ENCODE measurements around the gene EHBP1L1.

Gene EHBP1L1

DNA sequence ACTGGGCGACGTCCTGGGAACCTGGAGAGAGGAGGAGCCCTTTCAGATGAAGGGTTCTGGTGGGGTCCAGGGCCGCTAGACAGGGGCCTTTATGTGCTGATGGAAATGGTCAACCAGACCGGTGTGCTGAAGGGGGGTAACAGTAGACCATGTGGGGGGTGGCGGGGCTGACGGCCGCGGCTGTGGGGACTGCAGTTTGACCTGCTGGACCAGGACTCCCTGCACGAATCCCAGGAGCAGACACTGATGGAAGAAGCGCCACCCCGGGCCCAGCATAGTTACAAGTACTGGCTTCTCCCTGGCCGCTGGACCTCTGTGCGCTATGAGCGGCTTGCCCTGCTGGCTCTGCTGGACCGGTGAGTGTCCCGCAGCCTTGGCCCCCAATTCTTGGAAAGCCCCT is 46.2 kb downstream of the EHBP1L1 start:
- H3K27ac Mint-ChIP-seq = no peak overlapping the region
- peaks cover 9% of the 10 kb centered on the region for H3K36me3 Mint-ChIP-seq
- no peak for ATAC-seq (ENCODE audit: low read depth)

DNA sequence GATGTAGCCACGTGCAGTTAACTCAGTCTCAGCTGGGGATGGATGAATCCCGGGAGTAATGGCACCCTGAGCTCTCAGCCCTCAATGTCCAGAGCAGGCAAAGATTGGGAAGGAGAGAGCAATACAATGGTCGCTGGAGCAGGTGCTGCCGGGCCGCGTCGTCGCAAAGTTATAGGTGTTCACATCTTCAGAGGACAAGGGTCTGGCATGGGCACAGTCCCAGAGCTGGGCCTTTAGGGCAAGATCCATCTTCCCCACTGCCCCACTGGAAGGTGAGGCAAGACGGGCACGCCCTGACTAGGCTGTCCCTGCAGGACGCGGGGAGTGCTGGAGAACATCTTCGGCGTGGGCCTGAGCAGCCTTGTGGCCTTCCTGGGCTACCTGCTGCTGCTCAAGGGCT is 47.3 kb downstream of the EHBP1L1 start:
- peaks cover 9% of the 10 kb centered on the region for H3K4me1 Mint-ChIP-seq
- ATAC-seq (ENCODE audit: low read depth) (no peak), DNase-seq (ENCODE audit: low spot score in 2 of 2) (no peak)
- H3K27ac Mint-ChIP-seq = no peak overlapping the region
- no peaks in the 10 kb centered on the region for H3K27me3 Mint-ChIP-seq
- no peaks in the 10 kb centered on the region for H3K9me3 Mint-ChIP-seq
- H3K4me3 Mint-ChIP-seq = no peak overlapping the region
- H3K36me3 Mint-ChIP-seq = peaks cover 11% of the 10 kb centered on the region

More for the DNA sequence above, 46.2 kb downstream of the EHBP1L1 start:
- peaks cover 11% of the 10 kb centered on the region for H3K4me1 Mint-ChIP-seq
- H3K27me3 Mint-ChIP-seq = no peaks in the 10 kb centered on the region
- H3K4me3 Mint-ChIP-seq = no peak overlapping the region
- DNase-seq (ENCODE audit: low spot score in 2 of 2) = no peak
- H3K9me3 Mint-ChIP-seq = no peaks in the 10 kb centered on the region

DNA sequence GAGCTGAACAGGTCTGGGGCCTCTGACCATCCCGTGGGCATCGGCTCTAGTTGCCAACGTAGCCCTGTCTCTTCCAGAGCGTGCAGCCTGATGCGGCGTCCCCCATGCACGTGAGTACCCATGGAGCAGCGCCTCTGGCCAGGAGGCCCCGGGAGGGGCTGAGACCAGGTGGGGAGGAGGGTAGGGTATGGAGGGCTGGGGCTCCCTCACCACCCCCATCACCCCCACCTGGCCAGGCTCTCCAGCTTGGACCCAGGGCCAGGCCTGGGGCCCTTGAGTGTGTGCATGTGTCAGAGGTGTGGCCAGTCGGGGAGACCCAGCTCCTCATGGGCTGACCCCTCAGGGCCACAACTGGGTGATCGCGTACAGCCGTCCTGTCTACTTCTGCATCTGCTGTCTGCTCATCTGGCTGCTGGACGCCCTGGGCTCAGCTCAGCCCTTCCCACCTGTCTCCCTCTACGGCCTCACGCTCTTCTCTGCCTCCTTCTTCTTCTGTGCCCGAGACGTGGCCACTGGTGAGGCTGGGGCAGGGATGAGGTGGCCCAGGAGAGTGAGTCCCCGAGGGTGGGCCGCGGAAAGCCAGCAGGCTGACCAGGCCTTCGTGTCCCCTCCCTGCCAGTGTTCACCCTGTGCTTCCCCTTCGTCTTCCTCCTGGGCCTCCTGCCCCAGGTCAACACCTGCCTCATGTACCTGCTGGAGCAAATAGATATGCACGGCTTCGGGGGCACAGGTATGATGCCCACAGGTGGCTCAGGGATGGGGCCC is 48.2 kb downstream of the EHBP1L1 start:
- Mint-ChIP-seq H3K4me1 (peaks cover 9% of the 10 kb centered on the region), H3K27me3 (no peaks in the 10 kb centered on the region), H3K4me3 (no peak overlapping the region), H3K27ac (no peak overlapping the region), H3K36me3 (peaks cover 11% of the 10 kb centered on the region), H3K9me3 (no peaks in the 10 kb centered on the region)
- DNase-seq (ENCODE audit: low spot score in 2 of 2) = no peak
- no peak for ATAC-seq (ENCODE audit: low read depth)

DNA sequence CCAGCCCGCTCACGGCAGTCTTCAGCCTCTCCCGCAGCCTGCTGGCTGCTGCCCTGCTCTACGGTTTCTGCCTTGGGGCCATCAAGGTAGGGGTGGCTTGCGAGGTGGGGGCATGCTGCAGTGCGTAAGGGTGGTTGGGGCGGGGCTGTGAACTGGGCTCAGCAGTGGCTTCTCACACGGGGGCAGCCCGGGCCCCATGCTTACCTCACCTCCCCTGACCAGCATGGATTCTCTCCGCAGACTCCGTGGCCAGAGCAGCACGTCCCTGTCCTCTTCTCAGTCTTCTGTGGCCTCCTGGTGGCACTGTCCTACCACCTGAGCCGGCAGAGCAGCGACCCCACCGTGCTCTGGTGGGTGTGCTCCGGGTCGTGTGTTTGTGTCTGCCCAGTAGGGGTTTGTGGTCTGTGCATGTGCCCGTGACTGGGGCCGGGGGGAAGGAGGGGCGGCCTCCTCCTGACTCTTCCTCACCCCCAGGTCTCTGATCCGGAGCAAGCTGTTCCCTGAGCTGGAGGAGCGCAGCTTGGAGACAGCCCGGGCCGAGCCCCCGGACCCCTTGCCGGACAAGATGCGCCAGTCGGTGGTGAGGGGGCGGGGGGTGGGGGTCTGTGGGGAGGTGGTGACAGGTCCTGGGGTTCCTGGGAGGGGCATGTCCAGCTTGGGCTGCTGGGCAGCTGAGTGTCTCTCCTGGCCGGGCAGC is 49.2 kb downstream of the EHBP1L1 start:
- Mint-ChIP-seq H3K27me3 (no peaks in the 10 kb centered on the region), H3K9me3 (no peaks in the 10 kb centered on the region), H3K27ac (no peak overlapping the region), H3K4me3 (no peak overlapping the region), H3K36me3 (peaks cover 10% of the 10 kb centered on the region), H3K4me1 (peaks cover 7% of the 10 kb centered on the region)
- ATAC-seq (ENCODE audit: low read depth) (no peak), DNase-seq (ENCODE audit: low spot score in 2 of 2) (no peak)

DNA sequence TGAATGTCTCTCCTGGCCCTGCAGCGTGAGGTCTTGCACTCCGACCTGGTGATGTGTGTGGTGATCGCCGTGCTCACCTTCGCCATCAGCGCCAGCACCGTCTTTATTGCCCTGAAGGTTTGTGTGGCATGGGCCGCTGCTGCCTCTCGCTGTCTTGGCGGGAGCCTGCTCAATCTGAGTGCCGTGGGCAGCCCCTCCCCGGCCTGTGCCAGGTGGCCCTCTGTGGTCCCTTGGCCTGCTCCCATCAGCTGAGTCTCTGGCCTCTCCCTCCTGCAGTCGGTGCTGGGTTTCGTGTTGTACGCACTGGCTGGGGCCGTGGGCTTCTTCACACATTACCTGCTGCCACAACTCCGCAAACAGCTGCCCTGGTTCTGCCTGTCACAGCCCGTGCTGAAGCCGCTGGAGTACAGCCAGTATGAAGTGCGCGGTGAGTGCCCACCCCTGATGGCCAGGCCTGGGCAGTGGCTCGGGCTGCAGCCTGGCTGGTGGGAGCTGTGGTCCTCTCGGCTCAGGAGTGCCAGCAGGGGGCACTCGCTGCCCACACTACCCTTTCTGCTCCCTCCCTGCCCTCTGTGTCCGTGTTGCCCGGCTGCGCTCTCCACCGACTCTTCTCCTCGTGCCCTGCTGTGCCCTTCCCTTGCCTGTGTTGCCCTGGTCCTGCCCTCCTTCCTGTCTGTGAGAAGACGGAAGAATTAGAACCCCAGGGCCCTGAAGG is 49.9 kb downstream of the EHBP1L1 start:
- no peak overlapping the region for H3K27ac Mint-ChIP-seq
- DNase-seq (ENCODE audit: low spot score in 2 of 2) (peak; percentile 61 to 73), ATAC-seq (ENCODE audit: low read depth) (peak; percentile 96)
- H3K4me1 Mint-ChIP-seq = peaks cover 7% of the 10 kb centered on the region
- no peaks in the 10 kb centered on the region for H3K9me3 Mint-ChIP-seq
- H3K36me3 Mint-ChIP-seq = peaks cover 10% of the 10 kb centered on the region
- H3K4me3 Mint-ChIP-seq = no peak overlapping the region
- no peaks in the 10 kb centered on the region for H3K27me3 Mint-ChIP-seq

DNA sequence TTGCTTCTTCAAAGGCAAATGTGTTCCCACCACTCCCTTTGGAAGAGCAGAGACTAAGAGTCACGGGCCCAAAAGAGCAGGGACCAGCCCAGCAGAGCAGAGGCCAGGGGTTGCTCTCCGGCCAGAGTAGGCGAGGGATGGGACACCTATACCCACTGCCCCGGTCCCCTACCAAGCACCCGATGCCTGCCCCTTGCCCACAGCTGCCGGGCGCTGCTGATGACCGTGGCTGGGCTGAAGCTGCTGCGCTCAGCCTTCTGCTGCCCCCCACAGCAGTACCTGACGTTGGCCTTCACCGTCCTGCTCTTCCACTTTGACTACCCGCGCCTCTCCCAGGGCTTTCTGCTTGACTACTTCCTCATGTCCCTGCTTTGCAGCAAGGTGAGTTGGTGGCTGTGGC is 51.3 kb downstream of the EHBP1L1 start:
- H3K27me3 Mint-ChIP-seq = no peaks in the 10 kb centered on the region
- DNase-seq (ENCODE audit: low spot score in 2 of 2) = no peak
- no peaks in the 10 kb centered on the region for H3K9me3 Mint-ChIP-seq
- no peak overlapping the region for H3K4me3 Mint-ChIP-seq
- peaks cover 4% of the 10 kb centered on the region for H3K4me1 Mint-ChIP-seq
- no peak for ATAC-seq (ENCODE audit: low read depth)
- no peak overlapping the region for H3K27ac Mint-ChIP-seq
- H3K36me3 Mint-ChIP-seq = peaks cover 8% of the 10 kb centered on the region

DNA sequence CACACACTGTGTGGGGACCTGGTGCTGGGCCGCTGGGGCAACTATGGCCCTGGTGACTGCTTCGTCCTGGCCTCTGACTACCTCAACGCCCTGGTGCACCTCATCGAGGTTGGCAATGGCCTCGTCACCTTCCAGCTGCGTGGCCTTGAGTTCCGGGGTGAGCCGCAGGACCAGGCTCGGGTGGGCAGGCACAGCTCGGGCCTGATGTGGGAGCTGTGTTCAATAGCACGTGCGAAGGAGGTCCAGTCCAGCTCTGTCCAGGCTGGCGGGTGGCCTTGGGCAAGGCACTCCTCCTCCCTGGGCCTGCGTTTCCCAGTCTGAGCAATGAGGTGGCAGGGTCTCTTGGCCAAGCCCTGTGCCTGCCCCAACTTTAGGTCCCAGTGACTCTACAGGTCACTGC is 53.7 kb downstream of the EHBP1L1 start:
- DNase-seq (ENCODE audit: low spot score in 2 of 2) (no peak), ATAC-seq (ENCODE audit: low read depth) (no peak)
- peaks cover 10% of the 10 kb centered on the region for H3K4me1 Mint-ChIP-seq
- H3K9me3 Mint-ChIP-seq = no peaks in the 10 kb centered on the region
- peaks cover 4% of the 10 kb centered on the region for H3K36me3 Mint-ChIP-seq
- H3K27me3 Mint-ChIP-seq = no peaks in the 10 kb centered on the region
- no peak overlapping the region for H3K27ac Mint-ChIP-seq
- H3K4me3 Mint-ChIP-seq = no peak overlapping the region

DNA sequence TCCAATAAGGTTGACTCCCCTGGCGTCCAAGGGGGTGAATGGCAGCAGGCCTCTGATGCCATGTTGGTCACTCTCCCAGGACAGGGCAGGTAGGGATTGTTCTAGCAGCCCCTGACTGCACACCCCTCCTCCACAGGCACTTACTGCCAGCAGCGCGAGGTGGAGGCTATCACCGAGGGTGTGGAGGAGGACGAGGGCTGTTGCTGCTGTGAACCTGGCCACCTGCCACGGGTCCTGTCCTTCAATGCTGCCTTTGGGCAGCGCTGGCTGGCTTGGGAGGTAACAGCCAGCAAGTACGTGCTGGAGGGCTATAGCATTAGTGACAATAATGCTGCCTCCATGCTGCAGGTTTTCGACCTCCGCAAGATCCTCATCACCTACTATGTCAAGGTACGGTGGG is 54.4 kb downstream of the EHBP1L1 start:
- no peaks in the 10 kb centered on the region for H3K9me3 Mint-ChIP-seq
- H3K27ac Mint-ChIP-seq = no peak overlapping the region
- H3K4me3 Mint-ChIP-seq = no peak overlapping the region
- DNase-seq (ENCODE audit: low spot score in 2 of 2) (no peak), ATAC-seq (ENCODE audit: low read depth) (no peak)
- H3K27me3 Mint-ChIP-seq = no peaks in the 10 kb centered on the region
- peaks cover 8% of the 10 kb centered on the region for H3K36me3 Mint-ChIP-seq
- H3K4me1 Mint-ChIP-seq = peaks cover 10% of the 10 kb centered on the region

DNA sequence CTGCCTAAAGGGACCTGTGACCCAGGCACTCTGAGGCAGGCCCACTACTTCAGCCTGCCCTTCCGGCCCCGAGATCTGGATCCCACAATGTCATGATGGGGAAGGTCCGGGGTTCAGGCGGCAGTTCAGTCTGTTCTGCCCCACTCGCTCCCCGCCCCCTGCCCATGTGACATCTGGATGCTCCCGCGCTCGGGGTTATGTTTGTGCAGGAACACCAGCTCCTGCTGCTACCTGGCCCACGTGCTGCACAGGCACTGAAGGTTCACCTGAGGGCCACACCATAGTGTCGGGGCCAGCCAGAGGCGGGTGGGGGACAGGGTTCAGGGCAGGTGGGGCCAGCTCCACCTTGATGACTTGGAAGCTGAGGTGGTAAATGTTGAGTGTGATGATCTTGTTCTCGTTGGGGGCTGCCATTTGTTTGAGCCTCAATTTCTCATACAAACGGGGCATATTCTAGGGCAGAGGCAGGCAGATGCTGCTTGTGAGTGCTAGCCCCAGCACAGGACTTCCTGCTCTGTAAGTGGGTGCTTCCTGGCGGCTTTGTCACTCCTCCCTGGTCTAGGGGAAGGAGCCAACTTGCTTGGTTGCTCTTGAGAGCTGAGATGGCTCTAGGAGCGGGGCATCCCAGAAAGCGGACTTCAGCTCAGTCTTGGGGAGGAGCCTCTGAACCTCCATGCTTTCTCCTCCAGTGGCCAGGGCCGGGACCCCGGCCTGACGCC is 57.7 kb downstream of the EHBP1L1 start:
- Mint-ChIP-seq H3K27me3 (no peaks in the 10 kb centered on the region), H3K4me1 (peaks cover 13% of the 10 kb centered on the region), H3K9me3 (no peaks in the 10 kb centered on the region), H3K36me3 (peaks cover 7% of the 10 kb centered on the region), H3K27ac (no peak overlapping the region), H3K4me3 (no peak overlapping the region)
- DNase-seq (ENCODE audit: low spot score in 2 of 2) = no peak
- no peak for ATAC-seq (ENCODE audit: low read depth)

DNA sequence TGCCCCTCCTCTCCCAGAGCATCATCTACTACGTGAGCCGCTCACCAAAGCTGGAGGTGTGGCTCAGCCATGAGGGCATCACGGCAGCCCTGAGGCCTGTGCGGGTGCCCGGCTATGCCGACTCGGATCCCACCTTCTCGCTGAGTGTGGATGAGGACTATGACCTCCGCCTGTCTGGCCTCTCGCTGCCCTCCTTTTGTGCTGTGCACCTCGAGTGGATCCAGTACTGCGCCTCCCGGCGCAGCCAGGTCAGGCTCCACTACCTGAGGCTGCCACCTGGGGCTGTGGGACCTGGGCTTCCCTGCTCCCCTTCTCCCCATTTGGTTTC is 58.2 kb downstream of the EHBP1L1 start:
- no peak for DNase-seq (ENCODE audit: low spot score in 2 of 2)
- Mint-ChIP-seq H3K4me3 (no peak overlapping the region), H3K27me3 (no peaks in the 10 kb centered on the region), H3K27ac (no peak overlapping the region), H3K9me3 (no peaks in the 10 kb centered on the region), H3K4me1 (peaks cover 16% of the 10 kb centered on the region), H3K36me3 (peaks cover 7% of the 10 kb centered on the region)
- no peak for ATAC-seq (ENCODE audit: low read depth)

DNA sequence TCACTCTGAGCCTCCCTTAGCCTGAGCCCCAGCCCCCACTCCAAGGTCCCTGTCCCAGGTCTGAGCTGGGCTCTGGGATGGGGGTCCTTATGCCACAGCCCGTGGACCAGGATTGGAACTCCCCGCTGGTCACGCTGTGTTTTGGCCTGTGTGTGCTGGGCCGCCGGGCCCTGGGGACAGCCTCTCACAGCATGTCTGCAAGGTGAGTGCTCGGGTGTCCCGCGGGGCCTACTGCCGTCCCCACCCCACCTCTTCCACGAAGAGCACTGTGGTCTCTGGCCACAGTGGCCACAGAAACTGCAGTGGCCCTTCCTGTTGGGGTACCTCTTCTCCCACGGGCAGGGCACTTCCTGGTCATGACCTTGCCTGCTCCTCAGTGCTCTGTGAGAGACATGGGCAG is 58.6 kb downstream of the EHBP1L1 start:
- DNase-seq (ENCODE audit: low spot score in 2 of 2) (no peak), ATAC-seq (ENCODE audit: low read depth) (no peak)
- peaks cover 5% of the 10 kb centered on the region for H3K36me3 Mint-ChIP-seq
- no peak overlapping the region for H3K4me3 Mint-ChIP-seq
- H3K27me3 Mint-ChIP-seq = no peaks in the 10 kb centered on the region
- H3K4me1 Mint-ChIP-seq = peaks cover 17% of the 10 kb centered on the region
- H3K27ac Mint-ChIP-seq = no peak overlapping the region
- no peaks in the 10 kb centered on the region for H3K9me3 Mint-ChIP-seq

DNA sequence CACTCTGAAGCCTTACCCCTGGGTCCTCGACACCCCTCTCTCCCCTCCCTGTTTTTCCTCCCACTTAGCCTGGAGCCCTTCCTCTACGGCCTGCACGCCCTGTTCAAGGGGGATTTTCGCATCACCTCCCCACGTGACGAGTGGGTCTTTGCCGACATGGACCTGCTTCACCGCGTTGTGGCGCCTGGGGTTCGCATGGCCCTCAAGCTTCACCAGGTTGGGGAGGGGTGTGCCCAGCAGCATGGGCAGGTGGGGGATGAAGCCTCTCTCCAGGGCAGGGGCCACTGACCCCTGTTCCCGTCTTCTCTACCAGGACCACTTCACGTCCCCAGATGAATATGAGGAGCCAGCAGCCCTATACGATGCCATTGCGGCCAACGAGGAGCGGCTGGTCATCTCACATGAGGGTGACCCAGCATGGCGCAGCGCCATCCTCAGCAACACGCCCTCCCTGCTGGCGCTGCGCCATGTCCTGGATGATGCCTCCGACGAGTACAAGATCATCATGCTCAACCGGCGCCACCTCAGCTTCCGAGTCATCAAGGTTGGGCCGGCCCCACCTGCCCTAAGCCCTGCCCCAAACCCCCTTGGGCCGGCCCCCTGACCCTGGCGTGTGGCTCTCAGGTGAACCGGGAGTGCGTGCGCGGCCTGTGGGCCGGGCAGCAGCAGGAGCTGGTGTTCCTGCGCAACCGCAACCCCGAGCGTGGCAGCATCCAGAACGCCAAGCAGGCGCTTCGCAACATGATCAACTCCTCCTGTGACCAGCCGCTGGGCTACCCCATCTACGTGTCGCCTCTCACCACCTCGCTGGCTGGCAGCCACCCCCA is 59.3 kb downstream of the EHBP1L1 start:
- Mint-ChIP-seq H3K36me3 (peaks cover 5% of the 10 kb centered on the region), H3K4me1 (peaks cover 19% of the 10 kb centered on the region), H3K4me3 (no peak overlapping the region), H3K27me3 (no peaks in the 10 kb centered on the region), H3K27ac (no peak overlapping the region), H3K9me3 (no peaks in the 10 kb centered on the region)
- no peak for DNase-seq (ENCODE audit: low spot score in 2 of 2)
- no peak for ATAC-seq (ENCODE audit: low read depth)
